ENCODE measurements around the gene INAFM2.

INAFM2 gene

DNA sequence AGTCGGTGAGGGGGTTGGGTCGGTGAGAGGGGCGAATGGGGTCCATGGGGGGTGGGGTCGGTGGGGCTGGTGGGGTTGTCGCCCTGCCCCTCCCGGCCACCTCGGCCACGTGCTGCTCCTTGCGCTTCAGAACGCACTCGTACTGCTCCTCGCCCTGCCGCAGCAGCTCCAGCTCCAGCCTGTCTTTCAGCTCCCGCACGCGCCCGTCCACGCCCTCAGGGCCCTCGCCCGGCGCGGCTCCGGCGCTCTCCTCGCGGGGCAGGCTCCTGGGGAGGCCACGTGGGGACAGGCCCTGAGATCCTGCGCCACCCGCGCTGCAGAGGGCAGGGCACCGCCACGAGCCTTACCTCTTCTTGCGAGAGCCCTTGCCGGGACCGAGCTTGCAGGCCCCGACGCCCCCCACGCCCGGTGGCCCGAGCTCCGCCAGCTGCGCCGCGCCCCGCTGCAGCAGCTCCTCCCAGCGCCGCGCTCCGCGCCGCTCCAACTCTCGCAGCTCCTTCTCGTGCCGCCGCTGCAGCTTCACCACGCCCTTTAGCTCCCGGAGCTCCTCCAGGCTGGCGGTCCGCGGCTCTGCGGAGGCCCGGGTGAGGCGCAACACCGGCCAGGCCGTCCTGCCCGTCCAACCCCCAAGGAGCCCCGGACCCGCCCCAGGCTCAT is 32.4 kb upstream of the INAFM2 start:
- CTCF ChIA-PET: interaction anchor here (1.4 to 2.1 kb wide), 3 partner anchors 12 to 19 kb away, joined by 5 to 12 read pairs (median 7); no protein-coding TSS in a partner anchor
- TF ChIP-seq L3MBTL2 (conservative IDR thresholded peaks at IDR 0.05) (peak; percentile 72), NFRKB (IDR thresholded peaks at IDR 0.05) (no peak)
- POLR2A ChIA-PET: no interaction called here
- peak; percentile 40 for DNase-seq (ENCODE audit: extremely low spot score)

DNA sequence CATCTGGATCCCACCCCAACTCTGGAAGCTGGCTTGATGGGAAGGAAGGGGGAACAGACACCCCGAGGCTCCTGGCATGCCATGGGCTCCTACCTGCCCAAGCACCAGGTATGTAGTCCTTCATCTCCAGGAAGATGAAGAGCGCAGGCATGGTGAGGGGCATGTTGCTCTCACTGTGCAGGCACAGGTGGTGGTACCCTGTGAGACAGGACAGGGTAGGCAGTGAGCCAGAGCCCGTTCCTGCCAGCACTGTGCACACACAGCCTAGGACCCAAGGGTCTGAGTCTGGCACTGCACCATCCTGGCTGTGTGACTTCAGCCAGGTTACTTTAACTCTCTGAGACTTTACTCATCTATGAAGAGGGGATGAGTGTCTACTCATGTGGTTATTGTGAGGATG is 31.2 kb upstream of the INAFM2 start:
- no peak for DNase-seq (ENCODE audit: extremely low spot score)
- ChIA-PET POLR2A (no interaction called here), CTCF (interaction anchor here (1.1 to 2.1 kb wide), 3 partner anchors 9 to 18 kb away, joined by 3 to 12 read pairs (median 5); no protein-coding TSS in a partner anchor)
- TF ChIP-seq FOXK2 (IDR thresholded peaks at IDR 0.05) (no peak), LEF1 (IDR thresholded peaks at IDR 0.05; ENCODE audit: borderline replicate concordance) (no peak), CTBP1 (IDR thresholded peaks at IDR 0.05; ENCODE audit: borderline replicate concordance) (no peak), BHLHE40 (IDR thresholded peaks at IDR 0.05; ENCODE audit: borderline replicate concordance) (no peak), SUZ12 (IDR thresholded peaks at IDR 0.05) (no peak), L3MBTL2 (conservative IDR thresholded peaks at IDR 0.05) (no peak), FOXM1 (IDR thresholded peaks at IDR 0.05; ENCODE audit: borderline replicate concordance) (no peak), FOXA1 (IDR thresholded peaks at IDR 0.05) (no peak), ZNF384 (IDR thresholded peaks at IDR 0.05) (no peak), SP1 (IDR thresholded peaks at IDR 0.05) (no peak), NFRKB (IDR thresholded peaks at IDR 0.05) (no peak), TARDBP (IDR thresholded peaks at IDR 0.05) (no peak), HDGF (IDR thresholded peaks at IDR 0.05; ENCODE audit: borderline replicate concordance) (no peak), ARNT (IDR thresholded peaks at IDR 0.05) (no peak), ELF4 (IDR thresholded peaks at IDR 0.05) (no peak)
- TF ChIP-seq, protein P1, sequence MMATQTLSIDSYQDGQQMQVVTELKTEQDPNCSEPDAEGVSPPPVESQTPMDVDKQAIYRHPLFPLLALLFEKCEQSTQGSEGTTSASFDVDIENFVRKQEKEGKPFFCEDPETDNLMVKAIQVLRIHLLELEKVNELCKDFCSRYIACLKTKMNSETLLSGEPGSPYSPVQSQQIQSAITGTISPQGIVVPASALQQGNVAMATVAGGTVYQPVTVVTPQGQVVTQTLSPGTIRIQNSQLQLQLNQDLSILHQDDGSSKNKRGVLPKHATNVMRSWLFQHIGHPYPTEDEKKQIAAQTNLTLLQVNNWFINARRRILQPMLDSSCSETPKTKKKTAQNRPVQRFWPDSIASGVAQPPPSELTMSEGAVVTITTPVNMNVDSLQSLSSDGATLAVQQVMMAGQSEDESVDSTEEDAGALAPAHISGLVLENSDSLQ (IDR thresholded peaks at IDR 0.05): no peak

DNA sequence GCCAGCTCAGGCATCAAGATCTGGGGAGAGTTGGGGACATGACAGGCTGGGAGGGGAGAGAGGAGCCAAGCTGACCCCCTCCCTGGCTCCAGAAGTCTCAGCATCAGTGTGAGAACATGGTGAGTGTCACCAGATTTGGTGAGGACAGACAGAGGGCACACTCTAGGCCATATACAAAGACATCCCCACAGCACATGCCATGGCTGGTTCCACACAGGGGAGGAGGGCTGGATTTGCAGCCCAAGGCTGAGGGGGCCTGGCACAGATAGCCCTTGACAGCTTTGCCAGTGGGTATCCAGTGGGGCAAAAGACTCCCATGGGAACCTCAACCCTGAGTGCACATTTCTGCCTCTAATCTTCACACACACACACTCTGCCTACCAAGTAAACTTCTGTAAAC is 30.5 kb upstream of the INAFM2 start:
- ChIA-PET POLR2A (no interaction called here), CTCF (interaction anchor here (0.6 to 1.1 kb wide), 2 partner anchors 8 to 18 kb away, joined by 3 to 4 read pairs; no protein-coding TSS in a partner anchor)
- DNase-seq (ENCODE audit: extremely low spot score): no peak
- no peak for TF ChIP-seq L3MBTL2 (conservative IDR thresholded peaks at IDR 0.05)
- TF ChIP-seq CTBP1 (IDR thresholded peaks at IDR 0.05; ENCODE audit: borderline replicate concordance): no peak
- no peak for TF ChIP-seq ZNF384 (IDR thresholded peaks at IDR 0.05)
- TF ChIP-seq FOXA1 (IDR thresholded peaks at IDR 0.05): no peak
- TF ChIP-seq LEF1 (IDR thresholded peaks at IDR 0.05; ENCODE audit: borderline replicate concordance): no peak
- TF ChIP-seq SP1 (IDR thresholded peaks at IDR 0.05): no peak
- no peak for TF ChIP-seq NFRKB (IDR thresholded peaks at IDR 0.05)
- no peak for TF ChIP-seq FOXM1 (IDR thresholded peaks at IDR 0.05; ENCODE audit: borderline replicate concordance)
- no peak for TF ChIP-seq TARDBP (IDR thresholded peaks at IDR 0.05)
- TF ChIP-seq FOXK2 (IDR thresholded peaks at IDR 0.05): no peak
- TF ChIP-seq HDGF (IDR thresholded peaks at IDR 0.05; ENCODE audit: borderline replicate concordance): no peak
- TF ChIP-seq, protein P1 (IDR thresholded peaks at IDR 0.05): no peak

DNA sequence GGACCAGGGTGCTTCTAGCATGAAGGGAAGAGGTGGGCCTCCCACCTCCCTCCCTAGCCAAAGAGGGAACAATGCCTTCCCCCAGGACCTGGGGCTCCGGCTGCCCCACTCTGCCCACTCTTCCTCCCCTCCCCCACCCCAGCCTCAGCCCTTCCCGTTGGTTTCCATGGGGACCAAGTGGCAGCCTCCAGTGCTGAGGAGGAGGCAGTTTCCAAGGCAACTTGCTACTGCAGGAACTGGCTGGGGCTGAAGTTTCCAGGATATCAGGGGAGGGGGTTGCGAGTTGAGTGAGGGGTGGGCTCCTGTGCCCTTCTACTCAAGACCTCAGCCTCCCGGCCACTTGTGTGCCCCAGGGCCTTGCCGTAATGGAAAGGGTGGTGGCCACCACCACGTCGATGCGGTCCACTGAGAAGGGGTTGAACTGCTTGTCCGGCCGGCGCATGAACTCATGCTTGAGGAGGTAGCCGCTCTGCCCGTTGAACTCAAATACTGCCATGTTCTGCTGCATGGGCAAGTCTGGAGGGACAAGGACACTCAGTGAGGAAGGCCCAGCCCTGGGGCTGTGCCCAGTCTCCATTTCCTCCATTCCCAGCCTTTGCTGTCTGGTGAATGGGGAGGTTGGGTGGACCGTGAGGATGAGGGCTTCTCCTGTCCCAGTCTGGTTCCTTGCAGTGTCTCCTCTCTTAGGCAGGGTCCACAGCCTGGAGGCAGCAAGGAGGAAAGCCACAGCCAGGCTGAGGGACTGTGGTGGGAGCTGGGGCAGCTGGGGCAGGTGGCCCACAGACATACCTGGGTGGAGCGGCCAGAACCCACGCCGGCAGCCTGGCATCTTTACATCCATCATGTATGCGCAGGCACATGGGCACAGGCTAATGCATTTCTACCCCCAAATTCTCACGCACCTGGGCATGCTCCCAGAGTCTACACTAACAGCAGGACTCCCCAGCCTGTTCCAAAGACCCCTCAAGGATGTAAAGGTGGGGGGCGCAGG is 29.3 kb upstream of the INAFM2 start:
- POLR2A ChIA-PET: no interaction called here

DNA sequence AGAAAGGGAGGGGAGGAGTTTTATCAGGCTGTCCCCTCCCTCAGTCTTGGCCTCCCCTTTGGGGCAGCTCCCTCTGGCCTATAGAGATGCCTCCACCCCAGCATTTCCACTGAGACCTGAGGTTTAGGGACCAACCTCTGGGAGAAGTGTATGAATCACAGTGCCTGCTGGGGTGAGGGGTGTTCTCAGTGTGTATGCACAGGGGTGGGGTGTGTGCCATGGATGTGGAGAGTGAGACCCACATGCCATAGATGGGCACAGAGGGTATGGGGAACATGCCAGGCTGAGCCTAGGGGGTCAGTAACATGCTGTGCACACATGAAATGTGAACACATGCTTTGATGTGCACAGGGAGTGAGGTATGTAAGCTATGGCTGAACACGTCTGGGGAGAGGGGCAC is 28.2 kb upstream of the INAFM2 start:
- no peak for DNase-seq (ENCODE audit: extremely low spot score)
- ChIA-PET CTCF (no interaction called here), POLR2A (no interaction called here)
- TF ChIP-seq L3MBTL2 (conservative IDR thresholded peaks at IDR 0.05) (no peak), LEF1 (IDR thresholded peaks at IDR 0.05; ENCODE audit: borderline replicate concordance) (no peak), HDGF (IDR thresholded peaks at IDR 0.05; ENCODE audit: borderline replicate concordance) (no peak), ARNT (IDR thresholded peaks at IDR 0.05) (no peak), ELF4 (IDR thresholded peaks at IDR 0.05) (no peak), TARDBP (IDR thresholded peaks at IDR 0.05) (no peak), CTBP1 (IDR thresholded peaks at IDR 0.05; ENCODE audit: borderline replicate concordance) (no peak)
- TF ChIP-seq, protein P1 (IDR thresholded peaks at IDR 0.05): no peak

More for the DNA sequence above, 29.3 kb upstream of the INAFM2 start:
- CTCF ChIA-PET: interaction anchor here (0.6 kb wide), 1 partner anchor 19 kb away, joined by 4 read pairs; no protein-coding TSS in a partner anchor
- DNase-seq (ENCODE audit: extremely low spot score): no peak
- no peak for TF ChIP-seq L3MBTL2 (conservative IDR thresholded peaks at IDR 0.05)
- no peak for TF ChIP-seq ARNT (IDR thresholded peaks at IDR 0.05)
- TF ChIP-seq SP1 (IDR thresholded peaks at IDR 0.05): no peak
- no peak for TF ChIP-seq NFRKB (IDR thresholded peaks at IDR 0.05)
- no peak for TF ChIP-seq FOXA1 (IDR thresholded peaks at IDR 0.05)
- TF ChIP-seq SUZ12 (IDR thresholded peaks at IDR 0.05): no peak
- TF ChIP-seq CTBP1 (IDR thresholded peaks at IDR 0.05; ENCODE audit: borderline replicate concordance): no peak
- TF ChIP-seq FOXK2 (IDR thresholded peaks at IDR 0.05): no peak
- no peak for TF ChIP-seq FOXM1 (IDR thresholded peaks at IDR 0.05; ENCODE audit: borderline replicate concordance)
- TF ChIP-seq HDGF (IDR thresholded peaks at IDR 0.05; ENCODE audit: borderline replicate concordance): no peak
- no peak for TF ChIP-seq TARDBP (IDR thresholded peaks at IDR 0.05)

Measured in HEK293T (cell line).